ENCODE data around the gene KCNG4.
A peak's percentile ranks its signal among the peaks of the same experiment; 100 is the strongest.

Gene KCNG4

GRCh38 chr16:84199861-84200260 lies 40.0 kb downstream of the KCNG4 start:
- DNase-seq, result no peak

- no peak for DNase-seq
Observed at GRCh38 chr16:84199097-84199496, 40.7 kb downstream of the KCNG4 start.

- no peak for DNase-seq
Observed at GRCh38 chr16:84198401-84198800, 41.4 kb downstream of the KCNG4 start.

GRCh38 chr16:84197466-84198128 lies 42.2 kb downstream of the KCNG4 start:
- DNase-seq, result no peak

- no peak for DNase-seq
Observed at GRCh38 chr16:84196727-84197394, 43.0 kb downstream of the KCNG4 start.

GRCh38 chr16:84196101-84196500 lies 43.7 kb downstream of the KCNG4 start:
- no peak for DNase-seq

- no peak for DNase-seq
Observed at GRCh38 chr16:84195201-84196093, 44.4 kb downstream of the KCNG4 start.

- peak; percentile 14 for DNase-seq
Observed at GRCh38 chr16:84194470-84195200, 45.2 kb downstream of the KCNG4 start.

- DNase-seq, result no peak
Observed at GRCh38 chr16:84194018-84194417, 45.8 kb downstream of the KCNG4 start.

- DNase-seq, result no peak
Observed at GRCh38 chr16:84193480-84193879, 46.3 kb downstream of the KCNG4 start.

- no peak for DNase-seq
Observed at GRCh38 chr16:84191466-84191865, 48.3 kb downstream of the KCNG4 start.

GRCh38 chr16:84190731-84191388 lies 49.0 kb downstream of the KCNG4 start, which contains the start of gene ADAD2:
Gene ADAD2 (plus strand): TSS chr16:84191157. CDS start chr16:84191231, 74 bp downstream.
- DNase-seq, result no peak

GRCh38 chr16:84186685-84187437 lies 53.0 kb downstream of the KCNG4 start, which contains the start of gene TAF1C:
Gene TAF1C (minus strand): TSS chr16:84187057. CDS start chr16:84184988, 2,069 bp downstream.
- DNase-seq, result peak; percentile 84

GRCh38 chr16:84184775-84185174 lies 55.0 kb downstream of the KCNG4 start:
- no peak for DNase-seq

GRCh38 chr16:84183911-84184591 lies 55.8 kb downstream of the KCNG4 start:
- DNase-seq, result no peak

- no peak for DNase-seq
Observed at GRCh38 chr16:84183572-84183875, 56.3 kb downstream of the KCNG4 start.

- no peak for DNase-seq
Observed at GRCh38 chr16:84182680-84183571, 56.9 kb downstream of the KCNG4 start.

- DNase-seq, result no peak
Observed at GRCh38 chr16:84182104-84182503, 57.7 kb downstream of the KCNG4 start.

- DNase-seq, result no peak
Observed at GRCh38 chr16:84181144-84181915, 58.5 kb downstream of the KCNG4 start.

Data from activated CD4-positive, alpha-beta T cell treated with anti-CD3 and anti-CD28 coated beads for 1 hour (primary cell).